Sigmoid colon (tissue), 7 donors: Measurements from ENCODE around the gene FAXC. TPM values are rescaled to one million over a fixed set of nuclear protein-coding genes. Genes with fewer than 3 reads are reported as not detected.

ENCODE experiments used
- DNase-seq: peaks from one replicate; pipeline ENCODE4 v3.0.0-alpha.2; 2019
- H3K27ac ChIP-seq, 4 donors: fragments of 200-600 bp; sonication (generic); one replicate each; pipeline ENCODE4 v1.5.1; 2016 to 2019; ENCODE audit warnings: mild to moderate bottlenecking in 1 of 4
- H3K27me3 ChIP-seq, 3 donors: fragments of 200-600 bp; sonication (generic); one replicate each; pipeline ENCODE4 v1.5.1; 2019; ENCODE audit warnings: mild to moderate bottlenecking in 1 of 3
- H3K36me3 ChIP-seq, 4 donors: fragments of 200-600 bp; sonication (generic); one replicate each; pipeline ENCODE4 v1.5.1; 2016 to 2019
- H3K4me1 ChIP-seq, 4 donors: fragments of 200-600 bp; sonication (generic); one replicate each; pipeline ENCODE4 v1.5.1; 2017 to 2019
- H3K4me3 ChIP-seq, 4 donors: fragments of 200-600 bp; sonication (generic); one replicate each; pipeline ENCODE4 v1.5.1; 2017 to 2019; ENCODE audit warnings: mild to moderate bottlenecking in 2 of 4, moderate library complexity in 1 of 4
- H3K9me3 ChIP-seq, 4 donors: fragments of 200-600 bp in 3 of 4; sonication (generic) in 3 of 4; one replicate each; pipeline versions ENCODE4 v1.5.1 to v1.6.1; 2013 to 2019
- EP300 ChIP-seq, 4 donors: sonication (generic); formaldehyde crosslinking; IDR thresholded peaks; one replicate each; pipeline ENCODE4 v1.6.1; 2017; ENCODE audit warnings: antibody characterized with exemption in 4 of 4
- POLR2A ChIP-seq, 2 donors: fragments of 450-650 bp; IDR thresholded peaks; one replicate each; pipeline ENCODE4 v1.6.1; 2016; ENCODE audit warnings: antibody characterized with exemption in 2 of 2, mild to moderate bottlenecking in 2 of 2, moderate library complexity in 2 of 2
- POLR2AphosphoS5 ChIP-seq, 4 donors: sonication (generic); formaldehyde crosslinking; IDR thresholded peaks; one replicate each; pipeline ENCODE4 v1.6.1; 2017; ENCODE audit warnings: antibody characterized with exemption in 4 of 4
- whole genome bisulfite sequencing, 2 donors: extraction: QIAGEN DNeasy Blood & Tissue Kit; methylation state at CpG; one replicate each; pipeline ENCODE4 v1.1.7; 2013; 5-methylcytosine and 5-hydroxymethylcytosine counted together
- intact Hi-C: fragments of 100-400 bp; cut with DNase I; formaldehyde crosslinking; loops from one replicate; pipeline ENCODE4 v1.15.1; 2023
- polyA plus RNA-seq, 3 donors: library from polyadenylated mRNA; stranded (reverse); fragments of 200-250 nt; gene quantifications; one replicate each; pipeline ENCODE4 v1.2.3, GENCODE V29; 2013
- total RNA-seq, 4 donors: library from RNA; depleted of rRNA; stranded (reverse); fragments of >200 nt; gene quantifications; one replicate each; pipeline ENCODE4 v1.1.0, GENCODE V29; 2016
- TF ChIP-seq, protein P1 (sequence below), 4 experiments: fragments of 450-650 bp in 3 of 4; fragments of 200-600 bp in 1 of 4; IDR thresholded peaks; one replicate each; pipeline ENCODE4 v1.5.1; 2016 to 2019; ENCODE audit warnings: antibody characterized with exemption in 4 of 4, mild to moderate bottlenecking in 3 of 4, moderate library complexity in 2 of 4
- donor health status: healthy with polysubstance abuse.
- donor health status: Bipolar disorder and iron deficiency.
- donor health status: healthy.

FAXC gene
- total and polyA plus RNA-seq, 7 donors, result under 0.01 to 54.0 (median 23.1) TPM

GRCh38 chr6:99250476-99250875, 99.0 kb downstream of the FAXC start:
- intact Hi-C loops, result no loop called here
- Histone ChIP-seq H3K36me3 (no peaks in the 10 kb centered on the region), H3K27me3 (no peaks in the 10 kb centered on the region), H3K27ac (no peak overlapping the region), H3K4me1 (no peaks in the 10 kb centered on the region), H3K4me3 (no peak overlapping the region), H3K9me3 (no peaks in the 10 kb centered on the region)
- 93 to 95% methylated on average over 2 of the region's 2 CpGs for WGBS, 2 donors
- DNase-seq, result no peak
- TF ChIP-seq, protein P1, sequence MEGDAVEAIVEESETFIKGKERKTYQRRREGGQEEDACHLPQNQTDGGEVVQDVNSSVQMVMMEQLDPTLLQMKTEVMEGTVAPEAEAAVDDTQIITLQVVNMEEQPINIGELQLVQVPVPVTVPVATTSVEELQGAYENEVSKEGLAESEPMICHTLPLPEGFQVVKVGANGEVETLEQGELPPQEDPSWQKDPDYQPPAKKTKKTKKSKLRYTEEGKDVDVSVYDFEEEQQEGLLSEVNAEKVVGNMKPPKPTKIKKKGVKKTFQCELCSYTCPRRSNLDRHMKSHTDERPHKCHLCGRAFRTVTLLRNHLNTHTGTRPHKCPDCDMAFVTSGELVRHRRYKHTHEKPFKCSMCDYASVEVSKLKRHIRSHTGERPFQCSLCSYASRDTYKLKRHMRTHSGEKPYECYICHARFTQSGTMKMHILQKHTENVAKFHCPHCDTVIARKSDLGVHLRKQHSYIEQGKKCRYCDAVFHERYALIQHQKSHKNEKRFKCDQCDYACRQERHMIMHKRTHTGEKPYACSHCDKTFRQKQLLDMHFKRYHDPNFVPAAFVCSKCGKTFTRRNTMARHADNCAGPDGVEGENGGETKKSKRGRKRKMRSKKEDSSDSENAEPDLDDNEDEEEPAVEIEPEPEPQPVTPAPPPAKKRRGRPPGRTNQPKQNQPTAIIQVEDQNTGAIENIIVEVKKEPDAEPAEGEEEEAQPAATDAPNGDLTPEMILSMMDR (IDR thresholded peaks at IDR 0.05), result no peak
- TF ChIP-seq POLR2AphosphoS5 (IDR thresholded peaks at IDR 0.05) (no peak), POLR2A (IDR thresholded peaks at IDR 0.05) (no peak), EP300 (IDR thresholded peaks at IDR 0.05) (no peak)

- Histone ChIP-seq H3K27me3 (no peaks in the 10 kb centered on the region), H3K36me3 (no peaks in the 10 kb centered on the region), H3K27ac (no peak overlapping the region), H3K9me3 (peaks cover 0 to 3% (median 0%) of the 10 kb centered on the region in 4 donors), H3K4me1 (no peaks in the 10 kb centered on the region), H3K4me3 (no peak overlapping the region)
- no peak for TF ChIP-seq POLR2A (IDR thresholded peaks at IDR 0.05)
- no peak for DNase-seq
- intact Hi-C loops, result no loop called here
- WGBS, 2 donors, result 91 to 92% methylated on average over 1 of the region's 1 CpG
Measured at GRCh38 chr6:99246602-99247001, 102.9 kb downstream of the FAXC start.

GRCh38 chr6:99241905-99242534, 107.5 kb downstream of the FAXC start:
- intact Hi-C loops, result no loop called here
- H3K27me3 ChIP-seq, result no peaks in the 10 kb centered on the region
- H3K9me3 ChIP-seq, result peaks cover 0 to 3% (median 0%) of the 10 kb centered on the region in 4 donors
- H3K4me1 ChIP-seq, result no peaks in the 10 kb centered on the region
- no peak for DNase-seq
- no peaks in the 10 kb centered on the region for H3K36me3 ChIP-seq
- WGBS, 2 donors, result 42 to 47% methylated on average over 5 of the region's 5 CpGs
- H3K4me3 ChIP-seq, result no peak overlapping the region
- TF ChIP-seq, protein P1 (IDR thresholded peaks at IDR 0.05), result peak in 1 of 4 experiments; percentile 14
- TF ChIP-seq POLR2AphosphoS5 (IDR thresholded peaks at IDR 0.05) (no peak), EP300 (IDR thresholded peaks at IDR 0.05) (no peak)
- no peak overlapping the region for H3K27ac ChIP-seq

DNA sequence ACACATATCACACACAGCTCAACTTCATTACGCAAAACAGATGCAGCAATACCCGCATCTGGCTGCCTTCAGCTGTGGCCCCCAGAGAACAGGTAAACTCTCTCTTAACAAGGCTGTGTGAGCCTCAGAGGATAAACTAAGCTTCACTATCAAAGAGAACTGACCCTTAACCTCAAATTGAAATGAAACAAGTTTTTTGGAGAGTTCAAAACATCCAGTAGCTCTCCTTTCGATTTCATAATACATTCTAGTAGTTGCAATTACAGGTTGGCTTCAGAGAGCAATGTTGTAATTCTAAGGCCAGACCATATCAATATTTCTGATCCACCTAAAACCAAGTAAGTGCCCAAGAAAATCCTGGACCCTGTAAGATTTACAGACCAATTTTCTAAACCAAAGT, 113.5 kb downstream of the FAXC start:
- no peak for TF ChIP-seq POLR2A (IDR thresholded peaks at IDR 0.05)
- no peak for TF ChIP-seq EP300 (IDR thresholded peaks at IDR 0.05)
- TF ChIP-seq, protein P1 (IDR thresholded peaks at IDR 0.05), result no peak
- TF ChIP-seq POLR2AphosphoS5 (IDR thresholded peaks at IDR 0.05), result no peak
- intact Hi-C loops, result no loop called here
- WGBS, 2 donors, result 86 to 87% methylated on average over 3 of the region's 3 CpGs
- H3K9me3 ChIP-seq, result no peaks in the 10 kb centered on the region
- no peak overlapping the region for H3K27ac ChIP-seq
- no peaks in the 10 kb centered on the region for H3K4me1 ChIP-seq
- no peaks in the 10 kb centered on the region for H3K36me3 ChIP-seq
- no peak for DNase-seq
- no peaks in the 10 kb centered on the region for H3K27me3 ChIP-seq
- no peak overlapping the region for H3K4me3 ChIP-seq

- Histone ChIP-seq H3K4me3 (no peak overlapping the region), H3K36me3 (no peaks in the 10 kb centered on the region), H3K27ac (no peak overlapping the region), H3K4me1 (no peaks in the 10 kb centered on the region), H3K9me3 (no peaks in the 10 kb centered on the region), H3K27me3 (no peaks in the 10 kb centered on the region)
- WGBS, 2 donors, result 90% methylated on average over 4 of the region's 4 CpGs
- no peak for DNase-seq
- TF ChIP-seq, protein P1 (IDR thresholded peaks at IDR 0.05), result no peak
- TF ChIP-seq EP300 (IDR thresholded peaks at IDR 0.05) (no peak), POLR2AphosphoS5 (IDR thresholded peaks at IDR 0.05) (no peak), POLR2A (IDR thresholded peaks at IDR 0.05) (no peak)
- intact Hi-C loops, result no loop called here
Measured at GRCh38 chr6:99233219-99233618, 116.3 kb downstream of the FAXC start.
